NCI-H187 treated with DMSO at 0.1 percent for 48 hours (cell line): ENCODE data around the gene KRT20.
"Not testable (repeated sequence)": the region's sequence is repeated elsewhere in the genome, so short reads cannot be mapped to it uniquely, and the experiment has no call there.

Source experiments
- DNase-seq: peaks from one replicate; lab custom pipeline; 2025; lab: John Stamatoyannopoulos, UW

KRT20 gene

DNA sequence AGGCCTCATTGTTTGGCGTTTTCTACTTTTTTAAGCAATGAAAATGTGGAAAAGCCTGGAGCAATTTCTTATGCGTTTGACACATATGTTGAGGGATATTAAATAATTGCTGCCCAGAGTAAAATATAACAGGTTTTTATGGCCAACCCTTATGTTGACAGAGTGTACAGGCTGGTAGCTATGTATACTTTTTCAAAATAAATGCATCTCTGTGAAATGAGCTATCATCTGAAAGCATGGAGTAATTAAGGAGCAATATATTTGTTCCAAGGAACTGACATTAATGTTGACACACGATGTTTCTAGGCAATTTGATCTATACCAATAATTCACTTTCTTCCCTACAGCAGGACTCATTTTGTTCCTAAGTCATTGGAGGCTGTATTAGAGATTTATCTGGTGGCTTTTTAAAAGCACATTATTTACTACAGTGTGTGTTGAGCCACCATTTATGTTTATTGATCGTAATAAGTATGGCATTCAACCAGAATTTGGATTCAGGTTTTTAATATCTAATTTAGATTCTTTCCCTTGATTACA is 11.9 kb upstream of the KRT20 start:
- DNase-seq: no peak

DNA sequence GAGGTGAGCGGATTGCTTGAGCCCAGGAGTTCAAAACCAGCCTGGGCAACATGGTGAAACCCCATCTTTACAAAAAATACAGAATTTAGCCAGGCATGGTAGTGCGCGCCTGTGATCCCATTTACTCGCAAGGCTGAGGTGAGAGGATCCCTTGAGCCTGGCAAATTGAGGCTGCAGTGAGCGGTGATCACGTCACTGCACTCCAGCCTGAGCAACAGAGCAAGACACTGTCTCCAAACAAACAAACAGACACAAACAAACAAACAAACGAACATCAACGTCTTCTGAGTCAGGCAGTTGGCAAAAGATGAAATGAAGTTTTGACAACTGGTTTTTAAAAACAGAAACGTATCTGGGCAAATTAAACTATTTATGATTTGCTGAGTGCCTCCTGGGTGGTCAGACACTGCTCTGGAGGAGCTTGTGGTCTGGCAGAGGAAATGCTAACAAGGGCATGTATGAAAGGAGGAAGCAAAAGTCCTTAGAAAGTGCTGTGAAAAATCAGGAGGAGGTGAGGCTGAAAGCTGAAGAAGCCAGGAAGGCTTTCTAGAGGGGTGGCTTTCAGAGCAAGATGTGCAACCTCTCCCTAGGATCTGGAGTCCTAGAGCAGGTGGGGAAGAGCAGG is 10.2 kb upstream of the KRT20 start:
- DNase-seq: no peak

DNA sequence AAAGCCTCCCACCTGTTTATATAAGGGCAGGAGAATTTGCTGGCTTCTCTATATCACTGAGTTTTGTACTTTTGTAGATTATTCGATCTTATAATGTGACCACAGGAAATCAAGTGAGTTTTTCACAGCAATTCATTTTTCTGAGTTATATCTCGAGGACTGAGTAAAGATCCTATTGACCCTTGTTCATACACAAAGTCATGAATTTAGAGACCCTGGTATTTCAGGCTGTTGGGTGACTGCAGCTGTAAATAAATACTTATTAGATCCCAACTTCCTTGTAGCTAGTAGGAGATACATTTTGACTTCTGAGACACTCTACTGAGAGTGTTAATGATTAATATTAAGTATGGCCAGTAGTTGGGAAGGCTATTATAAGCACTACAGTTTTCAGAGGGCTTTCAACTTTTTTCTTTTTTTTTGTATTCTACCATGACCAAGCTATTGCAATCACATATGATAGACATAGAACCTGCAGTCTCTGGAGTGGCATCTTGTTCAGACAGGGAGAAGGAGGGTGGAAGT is 3.2 kb upstream of the KRT20 start:
- no peak for DNase-seq

DNA sequence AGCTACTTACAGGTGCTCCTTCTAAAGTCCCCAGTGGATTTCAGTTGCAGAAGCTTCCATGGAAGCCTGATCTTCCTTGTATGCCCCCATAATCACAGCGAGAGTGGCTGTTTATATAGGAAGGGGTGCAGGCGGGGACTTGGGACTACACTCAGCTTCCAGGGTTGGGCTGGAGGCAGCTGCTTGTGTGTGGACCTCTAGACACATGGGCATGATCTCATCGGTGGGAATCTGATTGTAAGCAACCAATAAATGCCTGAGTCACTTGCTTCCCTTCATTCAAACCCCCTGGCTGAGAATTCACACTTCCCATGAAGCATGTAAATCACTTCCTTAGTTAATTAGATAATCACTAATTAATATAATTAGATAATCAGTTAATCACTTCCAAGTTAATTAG is 1.0 kb upstream of the KRT20 start:
- DNase-seq: no peak

DNA sequence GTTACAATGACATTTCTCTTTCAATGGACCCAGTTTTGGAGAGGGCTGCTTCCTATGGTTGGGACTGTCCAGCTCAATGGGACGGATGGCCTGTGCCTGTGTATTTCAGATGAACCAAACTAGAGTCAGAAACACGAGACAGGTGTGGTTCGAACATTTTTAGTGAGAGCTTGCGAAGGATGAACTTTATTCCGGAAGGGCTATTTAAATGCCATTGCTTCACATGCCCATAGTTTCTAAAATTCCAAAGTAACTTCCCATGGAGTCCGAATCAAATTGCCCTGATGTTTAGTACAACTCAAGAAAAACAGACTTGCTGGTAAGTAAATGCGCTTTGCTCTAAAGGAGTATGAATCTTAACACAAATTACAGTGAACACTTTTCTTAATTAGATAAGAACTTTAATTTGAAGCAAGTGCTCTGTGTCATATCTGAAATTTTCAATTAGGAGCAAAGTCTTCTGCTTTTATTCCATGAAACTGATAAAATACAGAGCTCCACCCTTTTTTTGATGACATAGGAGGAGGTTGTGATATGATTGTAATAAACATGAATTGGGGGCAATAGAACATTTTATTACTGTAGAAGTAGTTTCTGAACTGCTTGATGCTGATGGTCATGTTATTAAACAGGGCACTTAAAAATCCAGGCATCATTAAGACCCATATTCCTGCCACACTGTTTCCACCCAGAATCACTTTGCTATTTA is 1.3 kb downstream of the KRT20 start:
- no peak for DNase-seq

DNA sequence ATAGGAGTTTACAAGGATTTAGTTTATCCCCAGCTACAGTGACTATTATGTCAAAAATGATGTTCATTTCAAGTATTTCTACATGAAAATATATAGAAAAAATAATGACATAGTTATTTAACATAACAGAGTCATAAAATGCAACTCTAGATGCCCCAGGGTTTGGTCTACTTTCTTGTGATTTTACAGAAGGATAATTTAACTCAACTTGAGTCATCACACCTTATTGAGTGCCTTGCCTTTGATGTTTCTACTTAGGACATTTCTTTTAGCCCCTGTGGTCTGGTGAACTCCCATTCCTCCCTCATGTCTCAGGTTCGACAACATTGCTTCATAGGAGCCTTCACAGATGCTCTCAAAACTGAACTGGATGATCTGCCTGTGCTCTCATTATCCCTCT is 2.0 kb downstream of the KRT20 start:
- no peak for DNase-seq

DNA sequence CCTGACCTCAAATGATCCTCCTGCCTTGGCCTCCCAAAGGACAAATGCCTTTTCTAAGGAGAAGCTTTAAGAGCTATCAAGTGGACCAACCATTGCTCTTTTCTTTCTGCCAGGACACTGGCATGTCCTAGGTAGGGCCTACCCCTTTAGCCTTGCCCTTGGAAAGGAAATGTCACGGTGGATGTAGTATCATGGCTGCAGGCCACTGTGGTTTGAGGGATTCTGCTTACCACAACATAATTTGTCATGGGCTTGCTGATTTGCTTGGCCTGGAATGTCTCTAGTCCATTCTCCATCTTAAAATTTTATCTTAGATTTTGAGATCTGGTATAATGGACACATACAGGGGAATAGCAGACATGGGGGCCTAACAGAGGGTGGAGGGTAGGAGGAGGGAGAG is 6.0 kb downstream of the KRT20 start:
- no peak for DNase-seq

DNA sequence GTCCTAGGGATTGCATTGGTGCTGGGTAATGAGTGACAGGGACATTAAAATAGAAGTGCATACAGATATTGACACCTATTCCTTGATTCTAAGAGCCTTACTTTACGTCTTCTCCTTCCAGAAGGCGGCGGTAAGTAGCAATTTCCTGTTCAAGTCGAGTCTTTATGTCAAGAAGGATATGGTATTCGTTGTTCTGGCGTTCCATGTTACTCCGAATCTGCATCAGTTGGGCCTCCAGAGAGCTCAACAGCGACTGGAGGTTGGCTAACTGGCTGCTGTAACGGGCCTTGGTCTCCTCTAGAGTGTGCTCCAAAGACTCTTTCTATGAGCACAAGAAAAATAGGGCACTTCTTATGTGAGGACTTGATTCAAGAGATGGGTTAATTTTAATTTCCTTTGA is 7.0 kb downstream of the KRT20 start:
- DNase-seq: no peak

DNA sequence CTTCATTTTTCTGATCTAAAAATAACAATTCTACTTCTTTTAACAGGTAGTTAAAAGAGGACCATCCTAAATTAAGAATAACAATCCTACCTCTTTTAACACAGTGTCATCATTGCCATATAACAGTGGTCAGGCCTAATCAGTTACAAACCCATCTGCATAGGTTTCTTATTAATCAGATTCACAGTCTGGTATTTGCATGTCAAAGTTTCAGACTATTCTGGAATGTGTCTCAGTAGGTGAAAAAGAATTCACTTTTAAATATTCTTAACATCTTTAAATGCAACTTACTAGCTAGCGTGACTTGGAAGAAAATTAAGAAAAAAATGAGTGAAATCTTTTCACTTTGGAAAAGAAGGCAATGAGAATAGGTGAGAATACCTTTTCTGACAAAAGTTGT is 11.2 kb downstream of the KRT20 start:
- DNase-seq: no peak

DNA sequence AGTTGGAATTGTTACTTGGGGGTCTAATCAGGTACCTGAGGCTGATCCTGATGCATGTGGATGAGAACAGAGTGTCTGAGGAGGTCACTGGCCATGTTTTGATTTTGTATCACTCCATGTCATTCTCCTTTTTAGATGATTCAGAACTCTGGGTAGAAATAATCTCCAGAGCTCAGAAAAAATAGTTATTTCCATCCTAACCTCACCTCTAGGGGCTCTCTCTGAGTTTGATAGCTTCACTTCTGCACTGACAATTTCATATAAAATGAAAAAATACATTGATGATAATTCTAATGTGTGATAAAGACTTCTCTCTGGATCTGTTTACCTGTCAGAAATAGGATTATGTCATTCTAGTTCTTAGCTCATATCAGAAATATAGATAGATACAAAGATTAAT is 11.8 kb downstream of the KRT20 start:
- DNase-seq: no peak

DNA sequence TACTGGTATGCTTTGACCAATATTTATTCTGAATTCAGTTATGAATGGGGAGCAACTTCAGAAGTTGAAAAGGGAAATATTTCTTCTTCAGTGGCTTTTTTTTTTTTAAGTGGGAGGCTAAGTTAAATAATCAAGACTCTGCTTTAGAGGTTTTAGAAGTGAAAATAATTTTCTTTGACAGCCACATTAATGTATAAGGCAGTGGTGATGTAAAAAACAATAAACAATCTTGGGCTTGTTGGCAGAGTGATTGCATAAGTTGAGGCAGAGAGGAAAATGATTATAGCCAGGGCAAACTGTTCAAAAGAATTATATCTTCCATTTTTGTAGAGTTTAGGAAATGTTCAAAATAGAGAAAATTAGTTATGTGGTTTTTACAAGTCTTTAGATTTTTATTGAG is 12.6 kb downstream of the KRT20 start:
- DNase-seq: no peak

DNA sequence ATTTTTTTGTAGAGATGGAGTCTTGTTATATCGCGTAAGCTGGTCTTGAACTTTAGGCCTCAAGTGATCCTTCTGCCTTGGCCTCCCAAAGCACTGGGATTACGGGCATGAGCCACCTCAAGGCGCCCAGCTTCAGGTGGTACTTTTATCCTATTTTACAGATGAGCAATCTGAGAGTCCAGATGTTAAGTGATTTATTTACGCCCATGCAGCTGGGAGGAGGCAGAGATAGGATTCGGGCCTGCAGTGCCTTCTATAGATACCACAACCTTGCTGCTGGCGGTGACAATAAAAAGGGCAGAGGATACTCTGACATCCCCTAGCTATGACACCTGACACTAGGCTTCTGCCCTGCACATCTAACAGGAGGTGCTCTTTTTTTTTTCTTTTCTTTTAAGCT is 13.7 kb downstream of the KRT20 start:
- DNase-seq: no peak

DNA sequence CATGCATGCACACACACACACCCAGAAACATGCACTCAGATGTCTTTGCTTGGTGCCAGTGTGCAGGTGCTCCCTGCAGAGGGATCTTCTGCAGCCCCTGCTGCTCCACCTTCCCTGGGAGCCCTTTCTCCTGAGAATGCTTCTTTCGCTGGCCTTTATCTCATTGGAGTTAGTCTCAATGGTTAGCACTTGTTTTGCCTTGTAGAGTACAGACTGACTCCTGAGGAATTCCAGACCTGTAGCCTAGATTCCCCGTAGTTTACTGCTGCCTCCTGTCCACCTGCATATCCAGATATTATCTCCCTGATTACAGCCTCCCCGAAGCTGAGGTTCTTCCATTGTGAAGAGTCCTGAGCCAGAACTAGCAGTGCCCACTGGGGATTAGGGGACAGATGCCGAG is 14.9 kb downstream of the KRT20 start:
- no peak for DNase-seq

DNA sequence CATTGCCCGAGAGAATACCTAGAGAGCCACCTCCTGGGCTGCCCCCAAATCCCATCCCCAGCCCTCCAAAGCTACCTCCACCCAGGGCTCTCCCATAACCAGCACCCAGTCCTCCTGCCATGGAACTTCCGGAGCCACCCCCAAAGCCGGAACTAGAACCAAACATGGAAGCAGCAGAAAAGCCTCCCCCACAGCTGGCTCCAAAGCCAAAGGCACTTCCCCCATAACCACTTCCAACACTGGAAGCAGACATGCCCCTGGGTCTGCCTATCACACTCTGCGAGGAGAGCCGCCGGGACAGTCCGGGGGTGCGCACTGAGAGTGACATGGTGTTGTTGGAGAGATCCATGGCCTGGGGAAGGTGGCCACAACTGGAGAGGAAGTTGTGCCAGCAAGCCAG is 18.2 kb downstream of the KRT20 start, which contains the start of gene KRT12:
Gene KRT12, minus strand, starts transcription at position 386 of the 400 bp plus-strand sequence. Its CDS starts 37 bp downstream, at position 349.
- DNase-seq: no peak

DNA sequence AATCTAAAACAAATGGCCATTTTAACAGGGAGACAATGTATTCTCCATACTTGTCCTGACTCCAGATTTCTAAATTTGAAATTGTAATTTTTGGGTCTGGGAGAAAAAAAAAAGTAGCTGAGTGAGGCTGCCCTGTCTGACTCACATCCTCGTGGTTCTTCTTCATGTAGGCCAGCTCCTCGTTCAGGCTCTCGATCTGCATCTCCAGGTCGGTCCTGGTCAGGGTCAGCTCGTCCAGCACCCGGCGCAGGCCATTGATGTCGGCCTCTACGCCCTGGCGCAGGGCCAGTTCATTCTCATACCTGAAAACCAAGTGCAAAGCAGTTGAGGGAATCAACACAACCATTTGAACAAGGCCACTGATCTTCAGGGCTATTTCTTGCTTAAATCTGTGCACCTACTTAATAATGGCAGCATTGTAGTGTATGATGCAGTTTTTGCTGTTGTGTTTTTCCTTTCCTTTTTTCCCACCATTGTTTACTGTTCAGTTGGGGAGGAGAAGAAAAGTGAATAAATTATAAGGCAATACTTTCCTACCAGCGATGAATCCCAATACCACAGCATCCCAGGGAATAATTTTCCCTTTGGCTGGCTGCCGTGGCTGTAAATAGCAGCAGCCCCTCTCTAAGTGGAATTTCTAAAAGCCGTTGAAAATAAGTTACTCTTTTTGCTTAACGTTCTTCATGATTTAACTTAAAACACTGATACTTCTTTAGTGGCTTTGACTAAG is 20.2 kb downstream of the KRT20 start:
- DNase-seq: no peak

DNA sequence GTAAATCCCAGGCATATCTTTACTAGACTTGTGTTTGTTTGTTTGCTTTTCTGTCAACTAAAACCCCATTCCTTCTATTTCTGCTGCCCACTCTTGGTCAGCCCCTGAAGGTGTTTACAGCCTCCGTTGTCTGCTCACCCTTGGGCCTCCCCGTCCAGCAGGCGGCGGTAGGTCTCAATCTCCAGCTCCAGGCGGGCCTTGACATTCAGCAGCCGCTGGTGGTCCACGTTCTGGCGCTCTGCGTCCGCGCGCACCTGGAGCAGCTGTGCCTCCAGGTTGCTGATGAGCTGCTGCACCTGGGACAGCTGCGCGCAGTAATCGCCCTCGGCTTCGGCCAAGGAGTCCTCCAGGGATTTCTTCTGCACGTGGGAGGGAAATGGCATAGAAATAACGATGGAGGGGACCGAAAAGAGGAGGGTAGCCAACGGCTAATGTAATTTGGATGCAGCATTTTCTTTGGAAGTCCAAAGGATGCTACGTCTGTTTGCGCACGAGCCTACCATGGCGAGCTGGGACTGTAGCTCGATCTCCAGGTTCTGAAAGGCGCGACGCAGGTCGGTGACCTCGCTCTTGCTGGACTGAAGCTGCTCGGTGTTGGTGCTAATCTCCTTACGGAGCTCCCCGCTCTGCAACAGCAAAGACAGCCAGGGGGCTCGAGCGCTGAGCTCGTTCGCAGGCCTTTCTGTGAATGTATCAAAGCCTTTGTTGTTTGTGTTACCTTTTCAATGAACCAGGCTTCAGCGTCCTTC is 21.9 kb downstream of the KRT20 start:
- DNase-seq: no peak

DNA sequence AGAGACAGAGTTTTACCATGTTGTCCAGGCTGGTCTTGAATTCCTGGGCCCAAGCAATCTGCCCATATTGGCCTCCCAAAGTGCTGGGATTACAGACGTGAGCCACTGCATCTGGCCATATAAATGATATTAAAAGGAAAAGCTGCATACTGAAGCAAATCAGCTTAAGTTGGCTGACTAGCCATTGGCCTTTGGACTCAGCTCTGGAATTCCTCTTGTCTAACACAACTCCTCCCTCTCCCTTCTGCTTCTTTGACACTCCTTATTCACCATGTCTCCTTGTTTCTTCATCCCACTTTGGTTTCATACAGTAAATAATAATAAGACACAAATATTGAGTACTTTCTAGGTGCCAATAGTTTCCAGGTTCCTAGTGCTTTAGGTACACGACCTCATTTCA is 25.5 kb downstream of the KRT20 start:
- DNase-seq: no peak

DNA sequence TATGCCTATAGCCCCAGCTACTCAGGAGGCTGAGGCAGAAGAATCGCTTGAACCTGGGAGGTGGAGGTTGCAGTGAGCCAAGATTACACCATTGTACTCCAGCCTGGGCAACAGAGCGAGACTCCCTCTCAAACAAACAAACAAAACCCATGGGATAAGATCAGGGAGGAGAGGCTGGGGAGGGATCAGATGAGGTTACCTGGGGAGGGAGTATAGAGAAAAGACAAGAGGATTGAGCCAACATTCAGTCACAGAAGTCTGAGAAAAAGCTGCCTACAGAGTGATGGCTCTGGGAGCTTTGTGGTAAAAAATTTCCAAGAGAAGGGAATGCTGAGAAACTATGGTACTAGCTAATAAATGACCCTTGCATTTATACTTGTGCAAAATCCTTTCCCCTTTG is 26.4 kb downstream of the KRT20 start:
- not testable (repeated sequence) for DNase-seq

DNA sequence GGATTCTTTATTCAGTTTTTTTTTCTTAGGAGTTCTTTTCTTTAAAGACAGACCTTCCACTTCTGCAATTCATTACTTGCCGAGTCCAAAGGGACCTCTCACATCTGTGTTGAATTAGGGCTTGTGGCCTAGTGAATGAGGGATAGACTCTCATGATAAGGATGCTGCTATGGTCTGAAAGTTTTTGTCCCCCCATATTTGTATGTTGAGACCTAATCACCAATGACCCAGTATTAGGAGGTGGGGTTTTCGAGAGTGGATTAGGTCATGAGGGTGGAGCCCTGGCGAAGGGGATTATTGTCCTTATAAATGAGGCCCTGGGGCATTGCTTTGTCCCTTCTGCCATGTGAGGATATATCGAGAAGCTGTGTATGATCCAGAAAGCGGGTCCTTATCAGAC is 27.5 kb downstream of the KRT20 start:
- DNase-seq: no peak

DNA sequence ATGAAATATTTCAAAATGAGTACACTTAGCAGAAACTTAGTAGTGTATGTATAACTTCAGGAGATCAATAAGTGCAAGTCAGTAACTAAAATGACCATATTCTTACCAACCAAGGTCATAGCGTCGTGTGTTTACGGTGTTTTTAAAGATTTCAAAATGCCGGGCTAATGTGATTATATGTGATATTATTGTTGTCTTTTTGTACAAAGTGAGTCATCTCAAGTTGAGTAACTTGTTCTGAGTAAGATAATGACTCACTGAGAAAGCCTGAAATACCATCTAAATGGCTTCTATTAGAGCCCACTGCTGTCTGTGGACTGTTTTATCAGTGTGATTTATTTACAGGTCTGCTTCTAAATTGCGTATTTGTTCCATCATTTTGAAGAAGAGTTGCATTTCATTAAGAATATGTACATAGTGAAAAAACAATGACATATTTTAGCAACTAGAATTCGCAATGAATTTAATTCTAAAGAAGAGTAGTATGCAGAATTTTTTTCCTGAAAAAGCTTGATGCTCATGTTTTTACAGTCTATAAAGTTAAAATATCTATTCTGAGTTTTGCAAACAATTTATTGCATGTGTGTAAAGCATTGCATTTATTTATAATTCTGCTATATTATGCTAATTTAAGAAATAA is 30.7 kb downstream of the KRT20 start:
- no peak for DNase-seq

DNA sequence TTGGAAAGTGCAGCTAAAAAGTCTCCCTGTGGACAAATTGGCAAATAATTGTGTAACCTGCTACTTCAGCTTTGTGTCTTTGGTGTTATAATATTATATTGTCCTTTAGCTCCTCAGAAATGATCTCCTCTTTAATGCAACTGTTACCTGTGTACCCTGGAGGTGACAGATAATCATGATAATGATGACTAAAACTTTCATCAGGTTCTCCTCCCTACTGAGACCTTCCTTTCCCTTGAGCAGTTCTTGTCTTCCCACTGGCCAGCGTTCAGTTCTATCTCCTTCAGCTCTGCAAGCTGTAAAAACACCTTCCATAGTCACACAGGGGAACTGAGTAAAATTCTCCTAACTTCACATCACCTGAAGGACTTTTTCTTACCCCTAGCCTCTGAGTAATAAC is 32.7 kb downstream of the KRT20 start:
- DNase-seq: no peak
